ENCODE results near the gene CD300LD.
"Not testable (repeated sequence)": the region's sequence is repeated elsewhere in the genome, so short reads cannot be mapped to it uniquely, and the experiment has no call there.

CD300LD gene

DNA sequence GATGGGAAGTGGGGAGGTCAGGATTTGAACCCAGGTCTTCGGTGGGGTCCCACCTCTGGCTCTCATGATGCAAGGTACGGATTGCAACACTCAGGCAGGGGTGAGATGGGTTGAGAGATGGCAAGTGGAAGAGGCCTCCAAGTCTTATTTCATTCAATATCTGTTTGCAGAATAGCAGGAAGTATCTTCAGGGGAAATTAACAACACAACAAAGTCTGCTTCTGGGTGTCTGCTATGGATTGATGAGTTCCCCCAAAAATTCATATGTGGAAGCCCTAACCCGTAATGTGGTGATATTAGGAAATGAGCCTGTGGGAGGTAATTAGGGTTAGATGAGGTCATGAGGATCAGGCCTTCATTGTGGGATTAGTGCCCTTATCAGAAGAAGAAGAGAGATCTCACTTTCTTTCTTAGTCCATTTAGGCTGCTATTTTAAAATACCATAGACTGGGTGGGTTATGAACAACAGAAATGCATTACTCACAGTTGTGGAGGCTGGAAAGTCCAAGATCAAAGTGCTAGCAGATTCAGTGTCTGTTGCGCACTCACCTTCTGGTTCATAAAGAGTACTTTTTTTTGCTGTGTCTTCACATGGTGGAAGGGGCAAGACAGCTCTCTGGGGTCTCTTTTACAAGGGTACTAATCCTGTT is 20.3 kb downstream of the CD300LD start:
- no peak for DNase-seq (ENCODE audit: low spot score)

DNA sequence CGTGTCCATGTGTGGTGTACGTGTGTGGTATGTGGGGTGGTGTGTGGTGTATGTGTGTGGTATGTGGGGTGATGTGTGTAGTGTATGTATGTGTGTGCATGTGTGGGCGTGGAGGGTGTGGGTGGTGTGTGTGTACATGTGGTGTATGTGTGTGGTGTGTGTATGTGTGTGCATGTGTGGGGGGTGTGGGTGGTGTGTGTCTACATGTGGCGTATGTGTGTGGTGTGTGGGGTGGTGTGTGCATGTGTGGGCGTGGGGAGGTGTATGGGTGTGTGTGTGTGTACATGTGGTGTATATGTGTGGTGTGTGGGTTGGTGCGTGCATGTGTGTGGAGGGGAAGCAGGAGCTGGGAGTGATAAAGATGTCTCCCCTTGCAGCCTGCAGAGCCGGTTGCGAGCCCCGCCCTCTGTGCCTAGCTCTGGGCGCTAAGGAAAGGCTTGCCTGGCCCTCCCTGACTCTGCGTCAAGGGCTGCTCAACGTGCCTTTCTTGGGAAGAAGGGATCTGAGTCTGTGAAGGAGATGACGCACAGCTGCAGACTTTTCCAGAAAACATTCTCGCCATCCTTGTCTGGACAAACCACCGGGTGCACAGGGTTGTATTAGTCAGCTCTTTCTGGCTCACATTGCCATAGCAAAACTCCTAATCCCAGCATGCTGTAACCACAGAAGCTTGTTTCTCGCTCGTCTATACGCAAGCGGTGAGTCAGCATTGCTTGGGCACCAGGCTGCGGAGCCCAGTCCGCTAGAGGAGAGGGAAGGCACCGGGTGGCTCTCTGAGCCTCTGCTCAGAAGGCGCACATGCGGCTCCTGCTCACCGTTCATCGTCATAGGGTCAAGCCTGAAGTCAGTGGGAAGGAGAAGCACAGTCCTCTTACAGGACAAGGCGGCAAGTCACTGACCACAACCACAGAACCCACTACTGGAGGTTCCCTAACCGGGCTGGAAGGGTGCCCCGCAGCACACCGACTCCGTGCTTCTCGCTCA is 22.8 kb downstream of the CD300LD start:
- DNase-seq (ENCODE audit: low spot score) = peak; percentile 84

- DNase-seq (ENCODE audit: low spot score) = no peak
Observed at GRCh38 chr17:74568106-74568873, 23.8 kb downstream of the CD300LD start.

DNA sequence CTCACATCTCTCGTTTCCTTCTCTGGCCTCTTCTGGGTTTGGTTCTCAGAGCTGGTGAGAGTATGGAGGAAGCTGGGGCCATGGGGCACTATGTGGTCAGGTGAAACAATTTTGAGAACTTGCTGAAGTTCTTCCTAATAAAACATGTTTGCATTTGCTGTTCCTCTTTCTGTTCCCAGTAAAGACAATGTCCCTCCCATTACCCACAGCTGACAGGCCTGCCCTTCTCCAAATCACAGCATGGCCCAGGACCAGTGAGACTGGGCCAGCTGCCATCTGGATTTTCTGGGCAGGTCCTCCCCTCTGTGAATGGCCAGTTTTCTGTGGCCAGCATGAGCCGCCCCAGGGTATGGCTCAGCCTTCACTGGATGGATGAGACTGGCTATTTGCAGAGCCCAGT is 24.7 kb downstream of the CD300LD start, which contains the start of gene CD300H:
TSS of gene CD300H (minus strand) at position 113 of the 400 bp plus-strand sequence.
- peak; percentile 70 for DNase-seq (ENCODE audit: low spot score)

DNA sequence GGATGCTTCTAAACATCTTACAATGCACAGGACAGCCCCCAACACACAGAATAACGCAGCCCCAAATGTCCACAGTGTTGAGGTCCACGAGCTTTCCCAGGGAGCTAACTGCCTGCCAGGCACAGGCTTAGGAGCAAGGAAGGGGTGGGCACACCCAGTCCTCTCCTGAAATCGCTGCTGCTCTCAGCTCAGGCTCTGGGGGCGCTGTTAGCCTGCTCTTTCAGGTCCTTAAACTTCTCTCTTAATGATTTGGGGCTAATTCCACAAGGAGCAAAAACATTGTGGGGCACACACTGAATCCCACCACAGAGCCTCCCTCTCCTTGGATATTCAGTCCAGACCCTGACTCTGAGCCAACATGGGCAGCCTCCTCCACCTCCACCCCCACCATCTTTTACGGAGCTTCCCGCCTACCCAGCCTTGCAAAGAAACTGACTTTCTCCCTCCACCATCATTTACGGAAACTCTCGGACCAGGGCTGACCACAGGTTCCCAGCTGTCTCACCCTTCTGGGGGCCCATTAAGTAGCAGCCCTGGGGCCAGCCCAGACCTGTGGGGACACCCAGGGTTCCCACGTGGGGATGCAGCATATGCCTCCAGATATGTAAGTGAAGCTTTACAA is 25.8 kb downstream of the CD300LD start:
- DNase-seq (ENCODE audit: low spot score) = peak; percentile 54

- DNase-seq (ENCODE audit: low spot score) = no peak
Observed at GRCh38 chr17:74565126-74565525, 27.0 kb downstream of the CD300LD start.

GRCh38 chr17:74563358-74563757 is 28.7 kb downstream of the CD300LD start:
- no peak for DNase-seq (ENCODE audit: low spot score)

DNA sequence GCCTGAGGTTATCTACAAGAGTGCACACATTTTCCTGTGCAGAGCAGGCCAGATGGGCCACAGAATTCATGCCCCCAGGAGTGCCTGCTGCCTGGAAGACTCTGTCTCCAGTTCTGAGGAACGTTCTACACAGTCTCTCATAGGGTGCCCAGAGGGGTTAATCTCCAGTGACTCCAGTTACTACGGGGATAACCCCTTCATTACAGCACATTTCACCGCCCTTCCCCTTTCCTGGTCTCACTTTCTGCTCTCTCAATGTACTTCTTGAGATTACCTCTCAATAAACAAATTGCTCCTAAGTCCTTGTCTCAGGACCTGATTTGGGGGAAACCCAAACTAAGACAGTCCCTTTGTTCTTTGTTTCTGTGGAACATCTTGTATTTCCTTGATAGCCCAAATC is 30.5 kb downstream of the CD300LD start:
- DNase-seq (ENCODE audit: low spot score) = no peak

GRCh38 chr17:74558882-74559519 is 33.1 kb downstream of the CD300LD start:
- no peak for DNase-seq (ENCODE audit: low spot score)

DNA sequence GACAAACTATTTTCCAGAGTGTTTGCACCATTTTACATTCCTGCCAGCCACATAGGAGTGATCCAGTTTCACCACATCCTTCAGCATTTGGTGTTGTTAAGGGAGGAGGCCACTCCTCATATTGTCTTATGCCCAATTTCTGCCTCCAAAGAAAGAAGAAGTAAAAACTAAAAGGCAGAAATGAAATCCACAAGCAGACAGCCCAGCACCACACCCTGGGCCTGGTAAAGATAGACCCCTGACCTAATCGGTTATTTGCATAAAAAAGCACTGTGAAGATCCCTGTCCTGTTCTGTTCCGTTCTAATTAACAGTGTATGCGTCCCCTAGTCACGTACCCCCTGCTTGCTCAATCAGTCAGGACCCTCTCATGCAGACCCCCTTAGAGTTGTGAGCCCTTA is 33.7 kb downstream of the CD300LD start:
- DNase-seq (ENCODE audit: low spot score) = not testable (repeated sequence)

DNA sequence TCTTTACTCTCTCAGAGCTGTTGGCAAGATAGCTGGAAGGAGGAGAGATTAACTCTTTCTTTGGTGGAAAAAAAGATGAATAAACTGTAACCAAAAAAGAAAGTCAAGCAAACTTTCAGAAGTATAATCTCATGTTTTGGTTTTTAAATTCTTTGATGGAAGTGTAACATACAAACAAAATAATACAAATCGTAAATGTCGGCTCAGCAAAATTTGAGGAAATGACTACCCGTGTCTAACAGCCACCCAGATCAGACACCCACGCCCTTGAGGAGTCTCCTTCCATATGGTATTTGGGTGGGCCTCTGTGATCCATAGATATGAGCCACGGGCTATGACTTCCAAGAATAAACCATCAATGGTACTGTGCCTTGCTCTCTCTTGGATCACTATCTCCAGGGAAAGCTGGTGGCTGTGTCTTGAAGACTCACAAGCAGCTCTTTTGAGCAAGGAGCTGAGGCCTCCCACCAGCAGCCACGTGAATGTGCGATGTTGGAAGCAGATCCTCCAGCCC is 36.6 kb downstream of the CD300LD start:
- DNase-seq (ENCODE audit: low spot score) = no peak

GRCh38 chr17:74554909-74555308 is 37.2 kb downstream of the CD300LD start:
- no peak for DNase-seq (ENCODE audit: low spot score)

DNA sequence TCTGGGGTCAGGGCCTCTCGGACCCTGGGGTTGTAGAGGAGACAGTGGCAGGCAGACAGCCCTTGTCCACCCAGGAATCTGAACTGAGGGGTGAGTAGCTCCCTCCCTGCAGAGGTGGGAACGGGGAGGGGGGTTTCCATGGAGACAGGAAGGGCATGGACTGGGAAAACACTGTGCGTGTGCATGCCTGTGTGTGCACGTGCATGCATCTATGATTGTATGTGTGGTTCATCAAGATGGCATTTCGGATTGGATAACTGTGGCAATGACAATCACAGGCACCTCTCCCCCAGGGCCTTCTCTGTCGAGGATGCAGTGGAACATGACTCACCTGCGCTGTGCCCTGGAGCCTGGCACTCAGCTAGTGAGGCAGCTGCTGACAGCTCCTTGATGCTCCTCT is 40.0 kb downstream of the CD300LD start:
- no peak for DNase-seq (ENCODE audit: low spot score)

- no peak for DNase-seq (ENCODE audit: low spot score)
Observed at GRCh38 chr17:74550602-74551001, 41.5 kb downstream of the CD300LD start.

DNA sequence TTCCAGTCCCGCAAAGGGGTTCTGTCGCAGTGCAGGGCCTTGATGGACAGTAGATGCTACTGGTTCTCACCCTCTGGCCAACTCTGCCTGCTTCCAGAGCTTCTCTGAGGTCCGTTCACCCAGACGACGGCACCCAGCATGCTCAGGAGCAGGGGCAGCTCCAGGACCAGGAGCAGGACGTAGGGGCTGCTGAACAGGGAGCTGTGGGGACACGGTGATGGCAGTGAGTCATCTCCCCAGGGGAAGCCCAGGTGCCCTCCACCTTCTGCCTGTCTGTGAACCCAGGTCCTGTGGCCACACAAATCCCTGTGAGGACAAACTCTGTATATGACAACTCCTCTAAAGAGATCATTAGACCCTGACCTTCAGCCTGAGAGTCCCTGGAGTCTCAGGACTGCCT is 42.7 kb downstream of the CD300LD start:
- no peak for DNase-seq (ENCODE audit: low spot score)

DNA sequence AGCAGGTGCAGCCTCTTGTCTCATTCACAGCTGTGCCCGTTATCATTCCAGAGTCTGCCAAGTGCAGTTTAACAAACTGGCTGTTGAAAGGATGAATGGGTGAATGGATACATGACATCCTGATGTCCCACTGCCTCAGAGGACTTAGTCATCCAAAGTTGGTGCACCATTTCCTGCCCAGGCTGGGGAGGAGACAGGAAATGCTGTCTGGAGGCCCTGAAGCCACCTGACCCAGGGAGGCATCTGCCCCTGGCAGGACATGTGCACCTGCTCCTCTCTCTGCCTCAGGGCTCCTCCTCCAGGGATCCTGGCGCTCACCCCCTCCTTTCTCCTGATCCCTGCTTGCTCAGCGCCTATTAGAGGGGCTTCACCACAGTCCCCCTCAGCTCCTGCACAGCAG is 44.3 kb downstream of the CD300LD start:
- no peak for DNase-seq (ENCODE audit: low spot score)

DNA sequence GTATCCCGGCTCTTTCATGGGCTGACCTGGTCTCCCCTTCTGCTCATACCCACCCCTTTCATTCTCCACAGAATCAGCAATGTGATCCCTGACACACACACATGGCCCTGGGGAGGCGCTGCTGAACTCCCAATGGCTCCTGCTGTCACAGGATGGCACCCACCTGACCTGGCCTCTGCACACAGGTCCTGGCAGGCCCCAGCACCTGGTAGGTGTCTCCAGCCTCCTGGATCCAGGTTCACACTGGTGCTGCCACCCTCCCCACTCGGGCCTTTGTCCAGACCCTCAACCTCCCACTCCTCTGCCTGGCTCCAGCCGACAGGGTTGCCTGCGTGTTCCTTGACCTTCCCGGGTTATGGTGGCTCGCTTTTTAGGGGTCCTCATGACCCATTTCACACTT is 44.8 kb downstream of the CD300LD start:
- no peak for DNase-seq (ENCODE audit: low spot score)

DNA sequence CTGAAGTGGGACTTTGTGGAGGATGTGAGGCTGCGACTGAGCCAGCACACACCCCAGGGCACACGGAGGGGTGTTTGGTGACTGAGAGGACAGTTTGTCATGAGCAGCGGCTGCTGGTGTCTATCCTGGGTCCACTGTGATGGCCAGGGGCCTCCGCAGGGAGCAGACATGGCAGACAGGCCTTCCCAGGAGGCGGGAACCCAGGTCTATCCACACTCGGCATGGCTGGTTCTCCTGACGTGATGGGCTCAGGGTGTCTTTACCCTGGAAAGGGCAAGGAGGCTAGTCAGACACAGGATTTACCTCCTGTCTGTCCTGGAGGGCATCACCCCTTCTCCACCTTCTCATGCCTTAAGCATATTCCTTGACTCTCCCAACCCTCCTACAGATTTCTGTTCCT is 45.5 kb downstream of the CD300LD start:
- no peak for DNase-seq (ENCODE audit: low spot score)

DNA sequence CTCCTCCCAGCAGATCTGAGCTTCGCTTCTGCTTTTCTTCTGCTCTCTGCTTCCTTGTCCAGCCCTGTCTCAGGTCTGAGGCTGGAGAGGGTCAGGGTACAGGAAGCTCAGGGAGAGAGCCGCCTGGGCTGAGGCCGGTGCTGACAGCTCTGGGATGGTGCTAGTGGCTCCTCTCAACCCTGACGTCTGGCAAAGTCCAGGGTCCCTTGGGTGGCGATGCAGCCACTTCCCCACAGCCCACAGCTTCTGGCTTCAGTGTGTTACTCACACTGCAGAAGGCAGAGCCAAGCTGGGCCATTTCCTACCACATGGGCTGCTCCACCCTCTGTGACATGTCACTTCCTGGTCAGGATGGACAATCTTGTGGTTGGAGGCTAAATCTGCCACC is 46.2 kb downstream of the CD300LD start, which contains the start of gene CD300C:
TSS of gene CD300C (minus strand) at position 273 of the 388 bp plus-strand sequence. CDS start 333 bp downstream, outside the sequence.
- peak; percentile 64 for DNase-seq (ENCODE audit: low spot score)

DNA sequence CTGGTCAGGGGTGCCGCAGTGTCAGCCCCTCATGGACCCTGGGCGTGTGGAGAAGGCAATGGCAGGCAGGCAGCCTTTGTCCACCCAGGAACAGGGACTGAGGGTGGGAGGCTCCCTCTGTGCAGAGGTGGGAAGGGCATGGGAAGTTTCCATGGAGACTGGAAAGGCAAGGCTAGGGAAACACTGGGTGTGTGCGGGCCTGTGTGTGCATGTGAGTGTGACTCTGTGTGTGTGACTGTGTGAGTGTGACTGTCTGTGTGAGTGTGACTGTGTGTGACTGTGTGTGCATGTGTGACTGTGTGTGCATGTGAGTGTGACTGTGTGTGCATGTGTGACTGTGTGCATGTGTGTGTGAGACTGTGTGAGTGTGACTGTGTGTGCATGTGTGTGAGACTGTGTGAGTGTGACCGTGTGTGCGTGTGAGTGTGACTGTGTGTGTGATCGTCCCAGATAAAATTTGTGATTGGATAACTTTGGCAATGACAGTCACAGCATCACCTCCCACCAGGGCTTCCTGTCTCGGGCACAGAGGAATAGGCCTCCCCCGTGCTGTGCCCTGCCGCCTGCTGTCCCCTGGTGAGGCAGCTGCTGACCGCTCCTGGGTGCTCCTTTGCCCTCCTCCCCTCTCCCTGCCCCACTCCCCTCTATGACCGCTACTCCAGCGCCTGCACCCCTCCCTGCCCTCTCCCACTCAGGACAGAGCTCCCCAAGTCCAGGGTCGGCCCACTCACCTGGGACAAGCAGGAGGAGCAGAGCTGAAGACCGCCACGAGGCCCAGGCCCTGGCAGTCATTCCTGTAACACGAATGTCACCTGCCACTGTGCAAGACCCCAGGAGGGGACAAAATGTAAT is 46.9 kb downstream of the CD300LD start:
- no peak for DNase-seq (ENCODE audit: low spot score)
